ENCODE results near the gene PTPRG.

The PTPRG gene

DNA sequence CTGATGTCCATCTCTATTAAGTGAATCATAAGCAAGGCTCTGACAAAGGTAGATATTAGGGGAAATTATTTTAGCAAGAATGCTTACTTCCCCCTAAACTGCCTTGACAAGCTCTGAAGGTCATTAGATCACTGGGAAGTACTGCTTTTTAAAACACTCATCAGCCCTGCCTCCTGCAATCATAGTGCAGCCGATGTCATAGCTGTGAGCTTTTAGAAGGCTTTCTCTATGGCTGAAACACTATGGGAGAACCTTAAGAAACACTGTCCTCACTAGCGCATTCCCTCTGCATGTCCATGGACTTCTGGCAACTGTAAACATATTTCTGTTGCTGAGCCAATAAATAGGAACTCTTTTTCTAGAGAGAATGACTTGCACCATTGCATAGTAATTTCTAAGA lies 38.7 kb upstream of the PTPRG start:
- Histone ChIP-seq H3K36me3 (replicated peaks; ENCODE audit: low read depth, low read length) (no peaks in the 10 kb centered on the region), H3K27me3 (ENCODE audit: low read depth, low read length) (no peaks in the 10 kb centered on the region), H3K9me3 (ENCODE audit: insufficient read depth, low read length) (no peaks in the 10 kb centered on the region), H3K27ac (ENCODE audit: low read length) (peak overlapping the region; percentile 92), H2AFZ (ENCODE audit: low read depth, low read length) (peak overlapping the region; percentile 39), H3K4me1 (ENCODE audit: low read length) (peaks cover 59% of the 10 kb centered on the region), H3K79me2 (ENCODE audit: low read length) (no peaks in the 10 kb centered on the region), H3K4me3 (ENCODE audit: low read length) (peak overlapping the region; percentile 42), H4K20me1 (ENCODE audit: insufficient read depth, low read length) (no peaks in the 10 kb centered on the region), H3K4me2 (ENCODE audit: low read length) (peak overlapping the region; percentile 65), H3K9ac (ENCODE audit: low read length) (peak overlapping the region; percentile 73)
- no peak for TF ChIP-seq EZH2phosphoT487 (IDR thresholded peaks at IDR 0.05; ENCODE audit: low read depth)
- TF ChIP-seq, protein P1, sequence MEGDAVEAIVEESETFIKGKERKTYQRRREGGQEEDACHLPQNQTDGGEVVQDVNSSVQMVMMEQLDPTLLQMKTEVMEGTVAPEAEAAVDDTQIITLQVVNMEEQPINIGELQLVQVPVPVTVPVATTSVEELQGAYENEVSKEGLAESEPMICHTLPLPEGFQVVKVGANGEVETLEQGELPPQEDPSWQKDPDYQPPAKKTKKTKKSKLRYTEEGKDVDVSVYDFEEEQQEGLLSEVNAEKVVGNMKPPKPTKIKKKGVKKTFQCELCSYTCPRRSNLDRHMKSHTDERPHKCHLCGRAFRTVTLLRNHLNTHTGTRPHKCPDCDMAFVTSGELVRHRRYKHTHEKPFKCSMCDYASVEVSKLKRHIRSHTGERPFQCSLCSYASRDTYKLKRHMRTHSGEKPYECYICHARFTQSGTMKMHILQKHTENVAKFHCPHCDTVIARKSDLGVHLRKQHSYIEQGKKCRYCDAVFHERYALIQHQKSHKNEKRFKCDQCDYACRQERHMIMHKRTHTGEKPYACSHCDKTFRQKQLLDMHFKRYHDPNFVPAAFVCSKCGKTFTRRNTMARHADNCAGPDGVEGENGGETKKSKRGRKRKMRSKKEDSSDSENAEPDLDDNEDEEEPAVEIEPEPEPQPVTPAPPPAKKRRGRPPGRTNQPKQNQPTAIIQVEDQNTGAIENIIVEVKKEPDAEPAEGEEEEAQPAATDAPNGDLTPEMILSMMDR (IDR thresholded peaks at IDR 0.05; ENCODE audit: low read depth, low read length): no peak

DNA sequence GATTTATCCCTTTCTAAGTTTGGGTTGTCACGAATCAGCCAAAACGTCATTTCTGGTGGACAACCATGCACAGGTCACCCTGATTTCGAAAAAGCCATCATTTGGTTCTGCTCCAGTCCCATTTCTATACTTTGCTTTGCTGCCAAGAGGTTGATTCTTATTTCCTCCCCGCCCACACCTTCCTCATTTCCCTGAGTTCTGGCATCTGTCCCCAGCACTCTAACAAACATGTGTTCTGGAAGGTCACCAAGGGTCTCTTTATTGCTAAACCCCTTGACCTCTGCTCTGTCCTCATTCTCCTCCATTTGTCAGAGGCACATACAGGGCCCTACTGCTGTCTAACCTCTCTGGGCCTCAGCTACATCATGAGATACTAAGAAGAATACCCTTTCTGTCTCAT lies 36.4 kb upstream of the PTPRG start:
- no peaks in the 10 kb centered on the region for H3K79me2 ChIP-seq (ENCODE audit: low read length)

DNA sequence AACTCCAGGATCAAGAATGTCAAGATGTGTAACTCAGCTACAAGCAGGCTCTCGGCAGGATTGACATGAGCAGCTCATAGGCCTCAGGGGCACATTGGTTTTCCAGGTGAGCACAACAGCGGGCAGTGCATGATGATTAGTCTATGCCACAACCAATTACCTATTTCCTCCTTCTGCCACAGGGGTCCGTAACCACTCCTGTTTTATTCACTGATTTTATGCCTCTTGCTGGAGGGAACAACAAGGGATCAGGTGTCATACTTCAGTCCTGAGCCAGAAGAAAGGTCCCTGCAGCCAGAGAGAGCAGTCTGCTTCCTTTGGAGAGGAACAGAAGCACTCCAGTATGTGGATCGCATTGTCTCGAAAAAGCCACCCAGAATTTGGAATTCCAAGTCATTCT lies 35.1 kb upstream of the PTPRG start:
- Histone ChIP-seq H3K27me3 (ENCODE audit: low read depth, low read length) (peaks cover 2% of the 10 kb centered on the region; the same call in 1 of the 2 replicates), H2AFZ (ENCODE audit: low read depth, low read length) (no peak overlapping the region), H3K27ac (ENCODE audit: low read length) (no peak overlapping the region), H3K79me2 (ENCODE audit: low read length) (no peaks in the 10 kb centered on the region), H3K4me1 (ENCODE audit: low read length) (peaks cover 25% of the 10 kb centered on the region), H3K9ac (ENCODE audit: low read length) (no peak overlapping the region), H3K36me3 (replicated peaks; ENCODE audit: low read depth, low read length) (no peaks in the 10 kb centered on the region), H4K20me1 (ENCODE audit: insufficient read depth, low read length) (no peaks in the 10 kb centered on the region), H3K9me3 (ENCODE audit: insufficient read depth, low read length) (no peaks in the 10 kb centered on the region), H3K4me2 (ENCODE audit: low read length) (no peak overlapping the region), H3K4me3 (ENCODE audit: low read length) (no peak overlapping the region)
- TF ChIP-seq EZH2phosphoT487 (IDR thresholded peaks at IDR 0.05; ENCODE audit: low read depth): no peak
- TF ChIP-seq, protein P1 (IDR thresholded peaks at IDR 0.05; ENCODE audit: low read depth, low read length): no peak

More for the DNA sequence above, 36.4 kb upstream of the PTPRG start:
- TF ChIP-seq EZH2phosphoT487 (IDR thresholded peaks at IDR 0.05; ENCODE audit: low read depth): no peak
- TF ChIP-seq, protein P1 (IDR thresholded peaks at IDR 0.05; ENCODE audit: low read depth, low read length): no peak
- no peak overlapping the region for H3K4me3 ChIP-seq (ENCODE audit: low read length)
- H4K20me1 ChIP-seq (ENCODE audit: insufficient read depth, low read length): no peaks in the 10 kb centered on the region
- H3K9ac ChIP-seq (ENCODE audit: low read length): no peak overlapping the region
- H3K4me1 ChIP-seq (ENCODE audit: low read length): peaks cover 38% of the 10 kb centered on the region
- H2AFZ ChIP-seq (ENCODE audit: low read depth, low read length): 0 out of 2 replicates have a peak overlapping the region, but pooled peaks have one; percentile 1
- H3K9me3 ChIP-seq (ENCODE audit: insufficient read depth, low read length): no peaks in the 10 kb centered on the region
- no peaks in the 10 kb centered on the region for H3K36me3 ChIP-seq (replicated peaks; ENCODE audit: low read depth, low read length)
- H3K27me3 ChIP-seq (ENCODE audit: low read depth, low read length): no peaks in the 10 kb centered on the region
- H3K27ac ChIP-seq (ENCODE audit: low read length): no peak overlapping the region
- no peak overlapping the region for H3K4me2 ChIP-seq (ENCODE audit: low read length)

DNA sequence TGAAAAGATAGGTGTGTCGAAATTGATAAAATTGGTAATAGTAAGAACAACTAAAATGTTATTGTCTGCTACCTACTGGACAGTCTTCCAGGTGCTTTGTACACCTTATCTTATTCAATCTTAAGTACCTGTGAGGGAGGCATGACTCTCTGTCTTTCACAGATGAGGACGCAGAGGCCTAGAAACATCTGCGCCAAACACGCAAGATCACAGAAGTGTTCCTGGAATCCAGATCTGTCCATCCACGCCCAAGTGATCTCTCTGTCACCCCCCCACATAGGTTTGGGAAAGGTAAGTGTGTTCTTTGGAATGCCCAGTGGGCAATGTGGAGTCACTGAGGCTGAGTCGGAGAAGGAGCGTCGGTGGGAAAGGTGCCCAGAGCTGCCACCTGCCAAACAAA lies 34.4 kb upstream of the PTPRG start:
- Histone ChIP-seq H3K9ac (ENCODE audit: low read length) (no peak overlapping the region), H3K27ac (ENCODE audit: low read length) (no peak overlapping the region), H3K9me3 (ENCODE audit: insufficient read depth, low read length) (no peaks in the 10 kb centered on the region), H4K20me1 (ENCODE audit: insufficient read depth, low read length) (no peaks in the 10 kb centered on the region), H2AFZ (ENCODE audit: low read depth, low read length) (no peak overlapping the region), H3K4me2 (ENCODE audit: low read length) (no peak overlapping the region), H3K27me3 (ENCODE audit: low read depth, low read length) (peaks cover 9% of the 10 kb centered on the region), H3K36me3 (replicated peaks; ENCODE audit: low read depth, low read length) (no peaks in the 10 kb centered on the region), H3K79me2 (ENCODE audit: low read length) (no peaks in the 10 kb centered on the region), H3K4me3 (ENCODE audit: low read length) (no peak overlapping the region), H3K4me1 (ENCODE audit: low read length) (peaks cover 19% of the 10 kb centered on the region)
- TF ChIP-seq, protein P1 (IDR thresholded peaks at IDR 0.05; ENCODE audit: low read depth, low read length): no peak

Data from OCI-LY3 (cell line).